Cerebellar nuclear complex (tissue), 1 donor: Measurements from ENCODE around the gene PPDPF.
"Not testable (repeated sequence)": the region's sequence is repeated elsewhere in the genome, so short reads cannot be mapped to it uniquely, and the experiment has no call there.

Experiments used
- DNase-seq, 2 experiments: peaks; one replicate each; lab custom pipeline; 2025; lab: John Stamatoyannopoulos, UW

The PPDPF gene, protein sequence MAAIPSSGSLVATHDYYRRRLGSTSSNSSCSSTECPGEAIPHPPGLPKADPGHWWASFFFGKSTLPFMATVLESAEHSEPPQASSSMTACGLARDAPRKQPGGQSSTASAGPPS

DNA sequence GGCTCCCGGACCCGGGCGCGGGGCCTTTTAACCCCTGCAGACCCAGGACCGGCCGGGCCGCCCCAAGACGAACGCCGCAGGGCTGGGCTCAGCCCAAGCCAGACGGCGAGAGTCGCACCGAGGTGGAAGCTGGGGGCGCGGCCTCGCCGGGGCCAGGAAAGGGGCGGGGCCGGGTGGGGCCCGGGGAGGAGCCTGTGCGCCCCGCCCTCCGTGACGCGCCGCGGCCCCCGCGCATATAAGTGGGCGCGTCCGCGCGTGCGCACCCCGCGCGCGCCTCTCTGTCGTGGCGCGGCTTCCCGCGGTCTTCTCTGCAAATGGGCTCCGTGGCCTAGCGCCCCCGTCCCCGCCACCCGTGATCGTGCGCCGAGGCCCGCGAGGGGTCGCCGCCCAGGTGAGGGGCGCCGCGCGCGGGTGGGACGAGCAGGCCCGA lies at the start of gene PPDPF:
PPDPF (plus strand) TSS at position 262 of the 430 bp plus-strand sequence. CDS start 544 bp downstream, outside the sequence.
- DNase-seq, result no peak

DNA sequence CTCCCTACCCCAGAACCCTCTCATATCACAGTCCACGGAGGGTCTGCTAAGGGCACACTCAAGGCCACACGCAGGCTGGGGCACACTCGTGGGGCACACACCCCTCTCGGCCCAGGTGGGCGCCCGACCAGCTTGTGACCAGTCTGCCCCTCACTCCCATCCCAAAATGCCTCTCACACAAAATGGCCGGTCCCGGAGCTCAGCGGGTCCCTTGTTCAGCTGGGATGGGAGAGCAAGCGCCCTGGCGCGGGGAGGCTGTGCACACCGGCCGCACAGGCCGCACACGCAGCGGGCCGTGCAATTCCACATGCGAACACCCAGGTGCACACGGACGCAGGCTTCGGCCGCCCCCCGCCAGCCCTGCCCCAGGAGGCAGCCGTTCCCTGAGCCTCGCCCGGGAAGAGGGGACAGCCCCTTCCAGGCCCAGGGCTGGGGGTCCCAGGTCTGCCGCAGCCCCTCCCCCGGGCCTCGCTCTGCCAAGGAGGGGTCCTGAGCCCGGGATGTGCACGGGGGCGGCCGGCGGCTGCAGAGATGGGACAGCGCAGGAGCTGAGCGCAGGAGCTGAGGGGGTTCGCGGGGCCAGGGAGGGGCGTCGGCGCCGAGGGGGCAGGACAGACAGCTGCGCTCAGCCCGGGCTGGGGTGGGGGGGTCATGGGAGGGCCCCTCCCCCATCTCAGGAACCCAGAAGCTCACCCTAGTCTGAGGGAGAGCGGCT lies 49.4 kb upstream of the PPDPF start:
- no peak for DNase-seq

DNA sequence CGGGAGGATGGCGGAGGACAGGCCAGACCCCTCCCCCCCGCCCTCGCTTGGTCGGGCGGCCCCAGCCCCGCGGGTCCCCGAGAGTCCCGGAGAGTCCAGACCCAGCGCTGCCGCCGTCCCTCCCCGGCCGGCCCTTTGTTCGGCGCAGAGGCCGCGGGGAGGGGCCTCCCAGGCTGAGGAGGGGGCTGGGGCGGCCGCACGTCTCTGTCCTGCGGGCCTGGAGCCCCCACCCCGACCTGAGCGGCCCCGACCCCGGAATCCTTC lies 48.9 kb upstream of the PPDPF start:
- DNase-seq, result no peak

DNA sequence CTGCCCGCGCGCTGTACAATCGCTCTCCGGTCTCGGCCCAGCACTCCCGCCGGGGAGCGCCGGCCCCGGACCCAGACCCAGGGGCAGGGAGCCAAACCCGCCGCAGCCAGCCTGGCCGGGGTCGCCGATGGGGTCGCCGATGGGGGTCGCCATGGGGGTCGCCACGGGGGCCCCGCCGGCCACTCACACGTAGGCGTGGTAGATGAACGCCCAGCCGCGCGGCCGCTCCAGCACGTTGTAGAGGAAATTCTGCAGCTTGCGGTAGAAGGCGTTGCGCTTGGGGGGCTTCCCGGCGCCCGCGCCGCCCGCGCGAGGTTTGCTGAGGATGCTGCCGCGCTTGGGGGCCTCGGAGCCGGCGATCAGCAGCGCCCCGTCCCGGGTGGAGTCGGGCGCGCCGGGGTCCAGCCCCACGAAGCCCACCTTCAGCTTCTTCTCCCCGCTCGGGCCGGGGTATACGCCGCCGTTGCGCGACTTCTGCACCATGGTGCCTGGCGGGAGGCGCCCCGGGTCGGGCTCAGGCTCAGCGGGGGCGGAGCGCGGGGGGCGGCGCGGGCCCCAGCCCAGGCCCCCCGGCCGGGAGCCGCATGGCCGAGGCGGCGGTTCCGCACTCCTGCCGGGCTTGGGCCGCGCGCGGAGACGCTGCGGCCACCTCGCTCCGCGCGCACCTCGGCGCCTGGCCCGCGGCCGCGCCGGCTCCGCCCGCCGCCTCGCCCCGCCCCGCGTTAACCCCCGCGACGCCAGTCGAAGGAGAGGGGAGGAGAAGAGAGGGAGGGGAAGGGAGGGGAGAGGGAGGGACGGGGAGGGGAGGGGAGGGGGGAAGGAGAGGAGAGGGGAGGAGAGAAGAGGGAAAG lies 48.4 kb upstream of the PPDPF start, which contains the start of gene KCNQ2:
KCNQ2 (minus strand) TSS at position 675 of the 851 bp plus-strand sequence; CDS start at position 483, 192 bp downstream.
- DNase-seq, result no peak

- DNase-seq, result no peak
Measured at GRCh38 chr20:63472862-63473390, 47.6 kb upstream of the PPDPF start.

DNA sequence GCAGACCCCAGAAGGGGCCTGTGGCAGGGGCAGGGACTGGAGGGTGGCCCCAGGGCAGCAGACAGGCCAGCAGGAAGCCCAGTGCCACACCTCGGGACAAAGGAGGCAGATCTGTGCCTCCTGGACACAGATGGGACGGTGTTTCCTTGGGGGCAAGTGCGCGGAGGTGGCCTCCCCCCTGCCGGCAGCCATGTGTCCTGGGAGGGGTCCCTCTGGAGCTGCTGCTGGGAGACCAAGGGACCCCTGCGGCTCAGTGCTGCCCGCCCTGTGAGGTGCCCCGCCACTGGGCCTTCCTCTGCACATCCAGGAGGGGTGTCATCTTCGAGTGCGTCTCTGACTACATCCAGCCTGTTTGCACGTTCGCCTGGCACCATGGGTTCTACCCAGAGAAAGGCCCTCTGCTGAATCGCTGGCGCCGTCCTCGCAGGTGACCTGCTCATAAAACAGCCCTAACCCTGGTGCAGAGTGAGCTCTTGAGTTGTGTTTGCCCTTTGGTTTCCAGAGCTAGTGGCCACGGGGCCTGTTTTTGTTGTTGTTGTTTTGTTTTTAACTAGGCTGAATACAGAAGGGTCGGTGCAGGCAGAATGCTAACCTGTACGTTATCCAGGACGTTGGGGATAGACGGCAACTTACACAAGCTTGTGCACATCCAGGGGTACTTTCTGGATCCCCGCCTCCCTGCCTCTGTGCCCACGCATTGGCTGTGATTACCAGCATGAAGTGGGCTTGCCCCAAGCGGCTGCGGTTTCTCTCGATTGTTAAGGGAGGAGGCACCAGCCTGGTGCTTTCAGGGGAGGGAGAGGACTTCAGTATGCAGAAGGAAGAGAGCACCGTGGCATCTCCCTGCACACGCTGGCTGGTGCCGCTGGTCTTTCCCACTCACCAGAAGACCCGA lies 46.8 kb upstream of the PPDPF start:
- no peak for DNase-seq

DNA sequence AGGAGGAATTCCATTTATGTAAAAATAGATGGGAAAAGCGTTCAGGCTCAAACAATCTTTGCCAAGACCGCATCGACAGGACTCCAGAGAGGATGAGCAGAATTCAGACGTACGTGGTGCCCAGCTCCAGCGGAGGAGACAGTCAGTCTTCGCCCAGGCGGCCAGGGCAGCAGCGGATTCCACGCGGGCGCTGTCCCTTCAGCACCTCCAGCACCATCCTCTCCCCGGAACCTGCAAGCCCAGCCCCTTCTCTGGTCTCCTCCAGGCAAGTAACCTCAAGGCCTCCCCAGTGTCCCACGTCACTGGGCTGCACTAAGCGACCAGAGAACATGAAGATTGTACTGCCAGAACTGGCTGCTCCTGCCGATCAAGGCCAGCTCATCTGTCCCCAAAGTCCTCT lies 45.4 kb upstream of the PPDPF start:
- no peak for DNase-seq

GRCh38 chr20:63477061-63477616 lies 43.4 kb upstream of the PPDPF start:
- no peak for DNase-seq

DNA sequence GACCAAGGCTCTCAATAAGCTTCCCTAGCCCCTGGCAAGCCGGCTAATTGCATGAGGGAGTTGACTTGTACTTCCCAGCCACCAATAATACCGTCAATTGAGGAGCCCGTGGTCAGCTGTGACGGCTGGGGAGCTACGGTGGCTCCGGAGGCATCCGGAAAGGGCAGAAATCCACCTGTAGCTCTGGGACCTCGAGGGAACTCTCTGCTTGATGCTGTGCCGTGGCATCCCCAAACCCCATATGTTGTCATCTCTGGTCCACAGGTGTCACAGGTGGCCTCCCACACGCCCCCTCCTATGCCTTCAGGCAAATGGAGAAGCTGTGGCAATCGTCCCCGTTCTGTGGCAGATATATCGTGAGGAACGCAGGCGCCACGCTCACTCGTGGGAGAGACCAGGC lies 42.6 kb upstream of the PPDPF start:
- no peak for DNase-seq

DNA sequence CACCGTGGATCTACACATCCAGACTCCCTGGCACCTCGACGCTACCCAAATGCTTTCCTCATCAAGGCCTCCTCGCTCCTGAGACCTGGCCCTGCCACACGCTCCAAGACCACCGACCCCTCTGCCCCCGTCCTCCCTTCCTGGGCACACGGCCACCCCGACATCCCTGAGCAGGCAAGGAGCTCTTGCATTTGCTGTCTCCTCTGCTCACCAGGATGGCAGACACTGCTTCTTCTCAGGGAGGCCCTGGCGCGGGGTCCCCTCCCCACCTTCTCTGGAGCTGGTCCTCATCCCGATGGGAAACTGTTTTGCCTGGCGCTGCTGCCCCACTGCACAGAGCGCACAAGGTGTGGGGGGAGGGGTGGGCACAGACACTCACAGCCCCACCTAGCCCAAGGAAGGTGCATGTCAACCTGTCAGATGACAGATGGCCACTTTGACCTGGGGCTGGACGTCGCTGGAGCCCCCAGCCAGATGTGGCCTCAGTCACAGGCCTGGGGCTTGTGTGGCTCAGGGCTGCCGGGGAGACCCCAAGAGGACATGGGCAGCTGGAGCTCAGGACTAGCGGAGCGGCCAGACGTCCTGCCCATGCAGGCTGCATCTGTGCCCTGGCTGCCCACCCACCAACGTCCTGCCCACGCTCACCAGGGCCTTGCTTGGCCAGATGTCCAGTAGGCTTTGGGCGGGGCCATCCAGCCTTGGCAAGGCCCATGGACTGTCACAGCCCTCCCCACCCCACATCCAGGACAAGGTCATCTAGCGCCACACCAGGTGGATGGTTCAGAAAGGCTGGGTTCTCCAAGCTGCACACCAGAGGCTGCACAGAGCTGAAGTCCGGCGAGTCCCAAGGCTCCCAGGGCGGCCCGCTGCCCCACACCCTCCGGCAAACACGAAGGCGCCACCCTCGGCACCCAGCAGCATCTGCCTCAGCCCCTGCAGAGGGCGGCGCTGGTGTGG lies 41.9 kb upstream of the PPDPF start:
- no peak for DNase-seq

- not testable (repeated sequence) for DNase-seq
Measured at GRCh38 chr20:63479695-63480419, 40.7 kb upstream of the PPDPF start.

GRCh38 chr20:63481503-63481902 lies 39.1 kb upstream of the PPDPF start:
- no peak for DNase-seq

- DNase-seq, result no peak
Measured at GRCh38 chr20:63482021-63482587, 38.5 kb upstream of the PPDPF start.

GRCh38 chr20:63483834-63484233 lies 36.7 kb upstream of the PPDPF start:
- no peak for DNase-seq

GRCh38 chr20:63484236-63484635 lies 36.3 kb upstream of the PPDPF start:
- no peak for DNase-seq

- DNase-seq, result no peak
Measured at GRCh38 chr20:63484651-63485403, 35.7 kb upstream of the PPDPF start.

GRCh38 chr20:63486300-63486855 lies 34.2 kb upstream of the PPDPF start:
- DNase-seq, result no peak

- DNase-seq, result no peak
Measured at GRCh38 chr20:63487116-63487764, 33.3 kb upstream of the PPDPF start.
